K562 (cell line): Measurements from ENCODE around the gene AKT3. TPM values are rescaled to one million over a fixed set of nuclear protein-coding genes. Genes with fewer than 3 reads are reported as not detected.

Experiments
- ATAC-seq: fragments of 200-7000 bp; cut with Tn5 transposase; 3 replicates; pipeline ENCODE4 v1.9.1; 2020; ENCODE audit warnings: moderate library complexity
- BruUV-seq: library from RNA; stranded (reverse); fragments of 400-500 nt; replicated peaks from 2 replicates; lab custom pipeline; 2021; lab: Mats Ljungman, UMichigan
- CTCF ChIA-PET: fragments of 300-600 bp; formaldehyde crosslinking; extraction: SDS; loops from one replicate; lab custom pipeline; 2021; ENCODE audit warnings: low intra/inter-chr PET ratio; lab: Yijun Ruan, JAX
- POLR2A ChIA-PET: fragments of 300-600, 350-650 bp; sonication (Branson Sonifier 250); formaldehyde crosslinking; extraction: SDS; loops from one replicate; lab custom pipeline; 2021; ENCODE audit warnings: antibody characterized with exemption, inconsistent platforms; lab: Yijun Ruan, JAX
- DNase-seq, 4 experiments: peaks; one replicate each; pipeline versions ENCODE4 v3.0.0 to v3.0.0-alpha.2; 2011 to 2018; ENCODE audit warnings: low spot score in 3 of 4, mixed read lengths in 3 of 4; ENCODE audit errors: extremely low read depth in 1 of 4
- FAIRE-seq: peaks from 2 replicates; lab custom pipeline; 2011; peaks lifted over from hg19 to GRCh38; lab: Jason Lieb, UNC
- H2AFZ ChIP-seq: 2 replicates; pipeline ENCODE4 v1.6.0; 2011; ENCODE audit warnings: low read depth, low read length, control low read depth, inconsistent platforms
- H3K27ac ChIP-seq: fragments of 200-600 bp; 3 replicates; pipeline ENCODE4 v1.8.0; 2011; ENCODE audit warnings: low read depth, mild to moderate bottlenecking, control low read depth, inconsistent platforms, low read length, moderate library complexity, mixed read lengths; ENCODE audit errors: extremely low read depth
- H3K27me3 ChIP-seq, 2 experiments: fragments of 300-600 bp in 1 of 2; 2 replicates in 1 of 2; 3 replicates in 1 of 2; pipeline versions ENCODE4 v1.6.0 to v1.8.0; 2011; ENCODE audit warnings: inconsistent platforms in 2 of 2, low read length in 2 of 2, mild to moderate bottlenecking in 1 of 2, mixed read lengths in 1 of 2, moderate library complexity in 1 of 2; ENCODE audit not compliant: control insufficient read depth in 2 of 2, insufficient read depth in 2 of 2
- H3K36me3 ChIP-seq: fragments of 300-600 bp; 3 replicates; pipeline ENCODE4 v1.8.0; 2011; ENCODE audit warnings: mild to moderate bottlenecking, low read length, inconsistent platforms; ENCODE audit not compliant: control insufficient read depth, insufficient read depth
- H3K4me1 ChIP-seq, 2 experiments: fragments of 200-600 bp in 1 of 2; replicated peaks in 1 of 2; 2 replicates in 1 of 2; 3 replicates in 1 of 2; pipeline versions ENCODE4 v1.5.1 to v1.8.0; 2011; ENCODE audit warnings: inconsistent platforms in 2 of 2, low read length in 2 of 2, mild to moderate bottlenecking in 1 of 2, mixed read lengths in 1 of 2, moderate library complexity in 1 of 2; ENCODE audit not compliant: control insufficient read depth in 2 of 2, insufficient read depth in 2 of 2
- H3K4me2 ChIP-seq: 2 replicates; pipeline ENCODE4 v1.6.1; 2011; ENCODE audit warnings: low read length, control low read depth, inconsistent platforms, mixed read lengths; ENCODE audit not compliant: insufficient read depth
- H3K4me3 ChIP-seq: fragments of 200-600 bp; sonication (generic), shearing (Covaris generic); 2 replicates; pipeline ENCODE4 v1.5.1; 2016; ENCODE audit warnings: control low read depth, inconsistent platforms
- H3K79me2 ChIP-seq: fragments of 200-600 bp; 3 replicates; pipeline ENCODE4 v1.8.0; 2011; ENCODE audit warnings: low read length, inconsistent platforms; ENCODE audit not compliant: control insufficient read depth, insufficient read depth
- H3K9ac ChIP-seq, 2 experiments: 2 replicates each; pipeline versions ENCODE4 v1.6.0 to v1.6.1; 2011; ENCODE audit warnings: low read depth in 2 of 2, low read length in 2 of 2, control low read depth in 1 of 2, inconsistent platforms in 1 of 2, mild to moderate bottlenecking in 1 of 2, mixed read lengths in 1 of 2; ENCODE audit not compliant: insufficient read depth in 1 of 2
- H3K9me1 ChIP-seq: one replicate; pipeline ENCODE4 v1.6.0; 2011; ENCODE audit warnings: inconsistent platforms, mild to moderate bottlenecking, low read length, moderate library complexity; ENCODE audit not compliant: control insufficient read depth, insufficient read depth
- H3K9me3 ChIP-seq: replicated peaks from 2 replicates; pipeline ENCODE4 v1.5.1; 2011; ENCODE audit warnings: low read depth, low read length, inconsistent platforms; ENCODE audit not compliant: control insufficient read depth, insufficient read depth
- H4K20me1 ChIP-seq: replicated peaks from 2 replicates; pipeline ENCODE4 v1.6.1; 2011; ENCODE audit warnings: low read length, inconsistent platforms, mixed read lengths; ENCODE audit not compliant: control insufficient read depth, insufficient read depth
- BRD9 ChIP-seq: fragments of 450-650 bp; IDR thresholded peaks from 2 replicates; pipeline ENCODE4 v1.6.1; 2018; ENCODE audit warnings: low read depth; ENCODE audit not compliant: partially characterized antibody
- CCNT2 ChIP-seq: IDR thresholded peaks from 2 replicates; pipeline ENCODE4 v1.6.1; 2011; ENCODE audit warnings: borderline replicate concordance, low read depth, mild to moderate bottlenecking, moderate library complexity, mixed read lengths, low read length; ENCODE audit not compliant: insufficient read length; ENCODE audit errors: extremely low read depth
- CREM ChIP-seq: IDR thresholded peaks from 2 replicates; pipeline ENCODE4 v1.6.1; 2014; ENCODE audit warnings: antibody characterized with exemption, low read depth
- GATA2 ChIP-seq: sonication (generic); formaldehyde crosslinking; IDR thresholded peaks from 2 replicates; pipeline ENCODE4 v1.4.0; 2020; ENCODE audit warnings: mild to moderate bottlenecking, missing genetic modification reagents
- GMEB1 ChIP-seq: fragments of 250-450 bp; sonication (Bioruptor Pico); IDR thresholded peaks from 2 replicates; pipeline ENCODE4 v1.4.0; 2020; ENCODE audit warnings: mild to moderate bottlenecking
- HNRNPUL1 ChIP-seq: fragments of 200-400 bp; formaldehyde crosslinking; IDR thresholded peaks from 2 replicates; pipeline ENCODE4 v1.6.1; 2017; ENCODE audit warnings: low read length
- KLF6 ChIP-seq: fragments of 250-450 bp; sonication (Bioruptor Pico); IDR thresholded peaks from 2 replicates; pipeline ENCODE4 v1.4.0; 2020; ENCODE audit warnings: mild to moderate bottlenecking, moderate library complexity, borderline replicate concordance
- MAFK ChIP-seq: IDR thresholded peaks from 2 replicates; pipeline ENCODE4 v1.6.1; 2011; ENCODE audit warnings: low read length, improper control_type of control experiment
- NCOA4 ChIP-seq: fragments of 450-650 bp; IDR thresholded peaks from 2 replicates; pipeline ENCODE4 v1.6.1; 2018; ENCODE audit warnings: mild to moderate bottlenecking; ENCODE audit not compliant: partially characterized antibody
- NEUROD1 ChIP-seq: fragments of 150-350 bp; IDR thresholded peaks from 2 replicates; pipeline ENCODE4 v1.6.1; 2014; ENCODE audit warnings: borderline replicate concordance, low read length, low read depth; ENCODE audit not compliant: partially characterized antibody
- NFRKB ChIP-seq: fragments of 450-650 bp; IDR thresholded peaks from 2 replicates; pipeline ENCODE4 v1.6.1; 2016; ENCODE audit warnings: low read depth
- RBFOX2 ChIP-seq: fragments of 200-400 bp; formaldehyde crosslinking; IDR thresholded peaks from 2 replicates; pipeline ENCODE4 v1.6.1; 2017; ENCODE audit warnings: low read depth, mild to moderate bottlenecking, low read length, moderate library complexity
- RCOR1 ChIP-seq, 2 experiments: IDR thresholded peaks; 2 replicates each; pipeline ENCODE4 v1.6.1; 2012; ENCODE audit warnings: low read depth in 2 of 2, low read length in 2 of 2, borderline replicate concordance in 1 of 2, improper control_type of control experiment in 1 of 2
- SREBF2 ChIP-seq: sonication (generic); formaldehyde crosslinking; IDR thresholded peaks from 2 replicates; pipeline ENCODE4 v1.4.0; 2020; ENCODE audit warnings: mild to moderate bottlenecking, missing genetic modification reagents
- STAG1 ChIP-seq: sonication (generic); formaldehyde crosslinking; IDR thresholded peaks from 2 replicates; pipeline ENCODE4 v1.5.0; 2020; ENCODE audit warnings: missing genetic modification reagents, borderline replicate concordance
- TRIM28 ChIP-seq: fragments of 450-650 bp; IDR thresholded peaks from 2 replicates; pipeline ENCODE4 v1.6.1; 2017
- U2AF2 ChIP-seq: fragments of 200-400 bp; formaldehyde crosslinking; optimal IDR thresholded peaks from 2 replicates; pipeline ENCODE3; 2017; ENCODE audit warnings: low read depth, mild to moderate bottlenecking, low read length
- WGBS: fragments of 100-300 bp; shearing (Covaris generic); methylation state at CpG from one replicate; pipeline ENCODE4 v1.1.6; 2016; ENCODE audit warnings: low coverage, mixed read lengths; ENCODE audit not compliant: insufficient coverage; ENCODE audit errors: missing lambda C conversion rate; 5-methylcytosine and 5-hydroxymethylcytosine counted together
- in situ Hi-C: fragments of 300-500 bp; cut with MboI; formaldehyde crosslinking; loops from 4 replicates; pipeline ENCODE4 v1.15.0; 2018; ENCODE audit warnings: inconsistent platforms, mixed read lengths
- intact Hi-C: fragments of 100-400 bp; cut with micrococcal nuclease; formaldehyde crosslinking; loops from 2 replicates; pipeline ENCODE4 v1.14.2; 2022
- polyA plus RNA-seq, 8 experiments: library from polyadenylated mRNA; depleted of rRNA in 4 of 8; stranded (reverse) in 5 of 8; unstranded in 3 of 8; fragments of >200 nt; fragmentation: Nextera tagmentation in 2 of 8; fragmentation: Illumina TruSeq in 1 of 8; extraction: Ambion mirVana in 2 of 8; extraction: Trizol in 1 of 8; gene quantifications; 2 replicates each; pipeline versions ENCODE4 v1.2.1 to v1.2.3, GENCODE V29; 2011 to 2014; ENCODE audit warnings: inconsistent platforms in 1 of 8, missing spikeins in 1 of 8
- total RNA-seq, 7 experiments: library from RNA; depleted of rRNA in 6 of 7; stranded (reverse); fragments of >200 nt in 6 of 7; fragmentation: Illumina TruSeq in 2 of 7; extraction: Trizol in 2 of 7; gene quantifications; 2 replicates each; pipeline versions ENCODE4 v1.2.1 to v1.2.3, GENCODE V29; 2011 to 2021; ENCODE audit warnings: low replicate concordance in 1 of 7
- TF ChIP-seq, protein P1 (sequence below): fragments of 450-650 bp; IDR thresholded peaks from 2 replicates; pipeline ENCODE4 v1.6.1; 2016; ENCODE audit warnings: borderline replicate concordance
- TF ChIP-seq, protein P2 (sequence below): fragments of 450-650 bp; formaldehyde crosslinking; IDR thresholded peaks from 2 replicates; pipeline ENCODE4 v1.4.0; 2020; ENCODE audit warnings: mild to moderate bottlenecking

AKT3 gene
- total and polyA plus RNA-seq, 9 of the 15 experiments (the other 6 are each of a cell fraction or from before 2014, with no cell fraction given), result 0.04 to 0.54 (median 0.18) TPM; not detected in 1

DNA sequence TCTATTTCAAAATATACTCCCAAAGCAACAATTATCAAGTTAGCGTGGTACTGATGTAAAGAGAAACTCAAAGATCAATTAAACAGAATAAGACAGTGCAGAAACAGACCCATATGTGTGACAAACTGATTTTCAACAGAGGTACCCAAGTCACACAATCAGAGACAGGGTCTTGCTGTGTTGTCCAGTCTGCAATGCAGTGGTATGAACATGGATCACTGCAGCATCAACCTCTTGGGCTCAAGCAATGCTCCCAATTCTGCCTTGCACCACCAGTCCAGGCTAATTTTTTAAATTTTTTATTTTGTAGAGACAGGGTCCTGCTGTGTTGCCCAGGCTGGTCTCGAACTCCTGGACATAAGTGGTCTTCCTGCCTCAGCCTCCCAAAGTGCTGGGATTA is 255.6 kb downstream of the AKT3 start:
- TF ChIP-seq GATA2 (CRISPR knock-in tag), result no peak
- no peak for TF ChIP-seq KLF6
- no peak for TF ChIP-seq RCOR1 (IDR thresholded peaks at IDR 0.05; ENCODE audit: borderline replicate concordance in 1 of 2, low read depth in 2 of 2, low read length in 2 of 2)
- TF ChIP-seq, protein P1, sequence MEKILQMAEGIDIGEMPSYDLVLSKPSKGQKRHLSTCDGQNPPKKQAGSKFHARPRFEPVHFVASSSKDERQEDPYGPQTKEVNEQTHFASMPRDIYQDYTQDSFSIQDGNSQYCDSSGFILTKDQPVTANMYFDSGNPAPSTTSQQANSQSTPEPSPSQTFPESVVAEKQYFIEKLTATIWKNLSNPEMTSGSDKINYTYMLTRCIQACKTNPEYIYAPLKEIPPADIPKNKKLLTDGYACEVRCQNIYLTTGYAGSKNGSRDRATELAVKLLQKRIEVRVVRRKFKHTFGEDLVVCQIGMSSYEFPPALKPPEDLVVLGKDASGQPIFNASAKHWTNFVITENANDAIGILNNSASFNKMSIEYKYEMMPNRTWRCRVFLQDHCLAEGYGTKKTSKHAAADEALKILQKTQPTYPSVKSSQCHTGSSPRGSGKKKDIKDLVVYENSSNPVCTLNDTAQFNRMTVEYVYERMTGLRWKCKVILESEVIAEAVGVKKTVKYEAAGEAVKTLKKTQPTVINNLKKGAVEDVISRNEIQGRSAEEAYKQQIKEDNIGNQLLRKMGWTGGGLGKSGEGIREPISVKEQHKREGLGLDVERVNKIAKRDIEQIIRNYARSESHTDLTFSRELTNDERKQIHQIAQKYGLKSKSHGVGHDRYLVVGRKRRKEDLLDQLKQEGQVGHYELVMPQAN, result no peak
- TF ChIP-seq CCNT2, result no peak
- no peak for TF ChIP-seq HNRNPUL1
- TF ChIP-seq NFRKB, result no peak
- TF ChIP-seq, protein P2, sequence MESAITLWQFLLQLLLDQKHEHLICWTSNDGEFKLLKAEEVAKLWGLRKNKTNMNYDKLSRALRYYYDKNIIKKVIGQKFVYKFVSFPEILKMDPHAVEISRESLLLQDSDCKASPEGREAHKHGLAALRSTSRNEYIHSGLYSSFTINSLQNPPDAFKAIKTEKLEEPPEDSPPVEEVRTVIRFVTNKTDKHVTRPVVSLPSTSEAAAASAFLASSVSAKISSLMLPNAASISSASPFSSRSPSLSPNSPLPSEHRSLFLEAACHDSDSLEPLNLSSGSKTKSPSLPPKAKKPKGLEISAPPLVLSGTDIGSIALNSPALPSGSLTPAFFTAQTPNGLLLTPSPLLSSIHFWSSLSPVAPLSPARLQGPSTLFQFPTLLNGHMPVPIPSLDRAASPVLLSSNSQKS (CRISPR knock-in tag), result no peak
- no peak for TF ChIP-seq U2AF2
- no peak for TF ChIP-seq SREBF2 (CRISPR knock-in tag)
- TF ChIP-seq STAG1 (CRISPR knock-in tag), result no peak
- TF ChIP-seq TRIM28, result no peak
- TF ChIP-seq NEUROD1, result no peak
- no peak for TF ChIP-seq MAFK
- TF ChIP-seq GMEB1 (CRISPR knock-in tag), result no peak
- no peak for TF ChIP-seq BRD9
- TF ChIP-seq NCOA4, result no peak
- TF ChIP-seq RBFOX2, result no peak
- no peak for TF ChIP-seq CREM
- intact Hi-C loops, result no loop called here
- no peak for FAIRE-seq

More for the DNA sequence above, 255.6 kb downstream of the AKT3 start:
- Histone ChIP-seq H3K27ac (no peak overlapping the region), H3K79me2 (no peaks in the 10 kb centered on the region), H3K4me1 (no peaks in the 10 kb centered on the region), H4K20me1 (no peaks in the 10 kb centered on the region), H3K9me1 (no peaks in the 10 kb centered on the region), H3K9me3 (no peaks in the 10 kb centered on the region), H3K27me3 (no peaks in the 10 kb centered on the region), H3K36me3 (no peaks in the 10 kb centered on the region), H3K9ac (no peak overlapping the region), H3K4me2 (no peak overlapping the region), H2AFZ (no peak overlapping the region), H3K4me3 (no peak overlapping the region)
- no TSS peak for BruUV-seq
- DNase-seq (no peak), ATAC-seq (no peak)
- in situ Hi-C loops, result no loop called here
- POLR2A ChIA-PET, result no interaction called here
- 2% methylated on average over 2 of the region's 2 CpGs for WGBS
- CTCF ChIA-PET, result no interaction called here
